Ovary (tissue), 3 donors: ENCODE results near the gene NECTIN1.

Source experiments
- POLR2A ChIP-seq: fragments of 450-650 bp; IDR thresholded peaks from one replicate; pipeline ENCODE4 v1.6.1; 2017; ENCODE audit warnings: antibody characterized with exemption, mild to moderate bottlenecking, moderate library complexity
- TF ChIP-seq, protein P1 (sequence below), 3 donors: fragments of 450-650 bp in 2 of 3; fragments of 200-600 bp in 1 of 3; IDR thresholded peaks; one replicate each; pipeline versions ENCODE4 v1.5.1 to v1.8.0; 2016 to 2022; ENCODE audit warnings: antibody characterized with exemption in 3 of 3, mild to moderate bottlenecking in 1 of 3
- donor health status: DM: no; HTN: no; CAD: no.

GRCh38 chr11:119728651-119729580 is at the start of gene NECTIN1:
- TF ChIP-seq, protein P1, sequence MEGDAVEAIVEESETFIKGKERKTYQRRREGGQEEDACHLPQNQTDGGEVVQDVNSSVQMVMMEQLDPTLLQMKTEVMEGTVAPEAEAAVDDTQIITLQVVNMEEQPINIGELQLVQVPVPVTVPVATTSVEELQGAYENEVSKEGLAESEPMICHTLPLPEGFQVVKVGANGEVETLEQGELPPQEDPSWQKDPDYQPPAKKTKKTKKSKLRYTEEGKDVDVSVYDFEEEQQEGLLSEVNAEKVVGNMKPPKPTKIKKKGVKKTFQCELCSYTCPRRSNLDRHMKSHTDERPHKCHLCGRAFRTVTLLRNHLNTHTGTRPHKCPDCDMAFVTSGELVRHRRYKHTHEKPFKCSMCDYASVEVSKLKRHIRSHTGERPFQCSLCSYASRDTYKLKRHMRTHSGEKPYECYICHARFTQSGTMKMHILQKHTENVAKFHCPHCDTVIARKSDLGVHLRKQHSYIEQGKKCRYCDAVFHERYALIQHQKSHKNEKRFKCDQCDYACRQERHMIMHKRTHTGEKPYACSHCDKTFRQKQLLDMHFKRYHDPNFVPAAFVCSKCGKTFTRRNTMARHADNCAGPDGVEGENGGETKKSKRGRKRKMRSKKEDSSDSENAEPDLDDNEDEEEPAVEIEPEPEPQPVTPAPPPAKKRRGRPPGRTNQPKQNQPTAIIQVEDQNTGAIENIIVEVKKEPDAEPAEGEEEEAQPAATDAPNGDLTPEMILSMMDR (IDR thresholded peaks at IDR 0.05) = peak; percentile 87 to 93 (median 90)
- peak; percentile 48 for TF ChIP-seq POLR2A
